GM12878 (cell line): ENCODE results near the gene GTPBP6. TPM values are rescaled to one million over a fixed set of nuclear protein-coding genes. Genes with fewer than 3 reads are reported as not detected.

Experiments used
- ATAC-seq: fragments of 200-7000 bp; cut with Tn5 transposase; 3 replicates; pipeline ENCODE4 v1.9.1; 2020; ENCODE audit warnings: mild to moderate bottlenecking, moderate library complexity
- BruUV-seq: library from RNA; stranded (reverse); fragments of 400-500 nt; replicated peaks from 2 replicates; lab custom pipeline; 2021; lab: Mats Ljungman, UMichigan
- CTCF ChIA-PET: fragments of 300-600 bp; sonication (Branson Sonifier 250); formaldehyde crosslinking; extraction: SDS; loops from one replicate; lab custom pipeline; 2021; ENCODE audit warnings: inconsistent platforms; lab: Yijun Ruan, JAX
- POLR2A ChIA-PET: fragments of 350-600 bp; formaldehyde crosslinking; extraction: SDS; loops from one replicate; lab custom pipeline; 2021; ENCODE audit warnings: inconsistent platforms; lab: Charles Lee
- RAD21 ChIA-PET: fragments of 300-600 bp; sonication (Branson Sonifier 250); formaldehyde crosslinking; loops from one replicate; lab custom pipeline; 2023; ENCODE audit warnings: antibody characterized with exemption; ENCODE audit not compliant: unreplicated experiment; lab: Charles Lee
- SMC1A ChIA-PET: fragments of 300-600 bp; sonication (Branson Sonifier 250); formaldehyde crosslinking; loops from one replicate; lab custom pipeline; 2023; ENCODE audit not compliant: unreplicated experiment, uncharacterized antibody; lab: Charles Lee
- DNase-seq: peaks from one replicate; pipeline ENCODE4 v3.0.0-alpha.2; 2011; ENCODE audit warnings: low read depth, low spot score
- FAIRE-seq: peaks from 3 replicates; lab custom pipeline; 2011; peaks lifted over from hg19 to GRCh38; lab: Jason Lieb, UNC
- H2AFZ ChIP-seq: 2 replicates; pipeline ENCODE4 v1.6.0; 2011; ENCODE audit warnings: low read depth, low read length, control low read depth; ENCODE audit not compliant: control insufficient read depth
- H3K27ac ChIP-seq: 2 replicates; pipeline ENCODE4 v1.5.1; 2011; ENCODE audit warnings: control low read depth; ENCODE audit not compliant: control insufficient read depth, insufficient read depth
- H3K27me3 ChIP-seq, 2 experiments: replicated peaks in 1 of 2; 2 replicates each; pipeline versions ENCODE4 v1.6.0 to v1.6.1; 2011; ENCODE audit warnings: low read length in 1 of 2; ENCODE audit not compliant: control insufficient read depth in 2 of 2, insufficient read depth in 2 of 2
- H3K36me3 ChIP-seq, 2 experiments: 2 replicates each; pipeline ENCODE4 v1.5.1; 2011; ENCODE audit warnings: low read length in 1 of 2; ENCODE audit not compliant: control insufficient read depth in 2 of 2, insufficient read depth in 2 of 2
- H3K4me1 ChIP-seq: 2 replicates; pipeline ENCODE4 v1.6.1; 2011; ENCODE audit warnings: mild to moderate bottlenecking, low read length, moderate library complexity, mixed read lengths; ENCODE audit not compliant: control insufficient read depth, insufficient read depth
- H3K4me2 ChIP-seq: 2 replicates; pipeline ENCODE4 v1.6.0; 2011; ENCODE audit warnings: control low read depth; ENCODE audit not compliant: control insufficient read depth, insufficient read depth
- H3K4me3 ChIP-seq: fragments of 200-600 bp; sonication (generic); 2 replicates; pipeline ENCODE4 v1.5.1; 2016
- H3K79me2 ChIP-seq: 2 replicates; pipeline ENCODE4 v1.6.0; 2011; ENCODE audit warnings: low read length; ENCODE audit not compliant: control insufficient read depth, insufficient read depth
- H3K9ac ChIP-seq: 2 replicates; pipeline ENCODE4 v1.8.0; 2011; ENCODE audit warnings: low read length, control low read depth, mixed read lengths; ENCODE audit not compliant: control insufficient read depth, insufficient read depth
- H3K9me3 ChIP-seq: replicated peaks from 3 replicates; pipeline ENCODE4 v1.5.1; 2011; ENCODE audit warnings: mild to moderate bottlenecking, low read length; ENCODE audit not compliant: control insufficient read depth, insufficient read depth
- H4K20me1 ChIP-seq: 2 replicates; pipeline ENCODE4 v1.6.0; 2011; ENCODE audit not compliant: control insufficient read depth, insufficient read depth
- BCLAF1 ChIP-seq: fragments of 450-650 bp; IDR thresholded peaks from 2 replicates; pipeline ENCODE4 v1.6.1; 2017; ENCODE audit warnings: antibody characterized with exemption, mild to moderate bottlenecking, moderate library complexity
- CTCF ChIP-seq, 3 experiments: IDR thresholded peaks in 2 of 3; conservative IDR thresholded peaks in 1 of 3; 2 replicates each; pipeline ENCODE4 v1.5.1; 2011; ENCODE audit warnings: low read depth in 3 of 3, low read length in 3 of 3, mild to moderate bottlenecking in 3 of 3, control low read depth in 2 of 3, moderate library complexity in 2 of 3, inconsistent platforms in 1 of 3, mixed read lengths in 1 of 3; ENCODE audit not compliant: control insufficient read depth in 2 of 3, insufficient read depth in 1 of 3; ENCODE audit errors: extremely low read depth in 1 of 3
- NFIC ChIP-seq: IDR thresholded peaks from 2 replicates; pipeline ENCODE4 v1.6.1; 2012; ENCODE audit warnings: low read depth, mild to moderate bottlenecking, inconsistent platforms, low read length, moderate library complexity
- POLR2A ChIP-seq: IDR thresholded peaks from 2 replicates; pipeline ENCODE4 v1.6.1; 2011; ENCODE audit warnings: low read depth, mild to moderate bottlenecking, low read length
- WGBS: methylation state at CpG from one replicate; pipeline ENCODE4 v1.1.6; 2016; ENCODE audit warnings: low lambda C conversion rate; ENCODE audit not compliant: insufficient replicate concordance, insufficient coverage; ENCODE audit errors: missing lambda C conversion rate; 5-methylcytosine and 5-hydroxymethylcytosine counted together
- in situ Hi-C: fragments of 300-500 bp; cut with MboI; formaldehyde crosslinking; loops from 9 replicates; pipeline ENCODE4 v1.14.3; 2018; ENCODE audit warnings: mixed read lengths
- intact Hi-C: fragments of 100-400 bp; cut with micrococcal nuclease; formaldehyde crosslinking; loops from one replicate; pipeline ENCODE4 v1.14.2; 2022; ENCODE audit not compliant: unreplicated experiment
- polyA plus RNA-seq, 11 experiments: library from polyadenylated mRNA; depleted of rRNA in 4 of 11; unstranded in 6 of 11; stranded (reverse) in 5 of 11; fragments of >200 nt; fragmentation: Nextera tagmentation in 4 of 11; fragmentation: Illumina TruSeq in 1 of 11; extraction: Ambion mirVana in 4 of 11; extraction: Trizol in 1 of 11; gene quantifications; 1 replicate in 1 of 11; 2 replicates in 10 of 11; pipeline versions ENCODE4 v1.2.1 to v1.2.3, GENCODE V29; 2011 to 2016; ENCODE audit warnings: inconsistent platforms in 2 of 11, missing spikeins in 2 of 11, low read depth in 1 of 11
- total RNA-seq, 4 experiments: library from RNA; depleted of rRNA in 3 of 4; stranded (reverse); fragments of >200 nt in 3 of 4; fragmentation: Illumina TruSeq in 1 of 4; extraction: Trizol in 1 of 4; gene quantifications; 2 replicates each; pipeline versions ENCODE4 v1.2.1 to v1.2.3, GENCODE V29; 2013 to 2021

The GTPBP6 gene
- total and polyA plus RNA-seq, 10 of the 15 experiments (the other 5 are each of a cell fraction or from before 2014, with no cell fraction given) = 0.31 to 71.0 (median 21.1) TPM

GRCh38 chrX:307261-308111 lies 11.1 kb downstream of the GTPBP6 start:
- Histone ChIP-seq H3K9me3 (peaks cover 2% of the 10 kb centered on the region; the same call in 1 of the 3 replicates), H3K79me2 (no peaks in the 10 kb centered on the region), H3K36me3 (peaks cover 15 to 23% of the 10 kb centered on the region in 2 experiments), H3K4me2 (no peak overlapping the region), H3K4me3 (no peak overlapping the region), H2AFZ (no peak overlapping the region), H3K27me3 (no peaks in the 10 kb centered on the region), H3K9ac (no peak overlapping the region), H3K27ac (no peak overlapping the region), H3K4me1 (no peaks in the 10 kb centered on the region), H4K20me1 (no peaks in the 10 kb centered on the region)
- 98% methylated on average over 48 of the region's 58 CpGs for WGBS
- intact Hi-C loops (no loop called here), in situ Hi-C loops (no loop called here)
- no peak for DNase-seq
- BruUV-seq = no TSS peak
- ChIA-PET RAD21 (no interaction called here), CTCF (no interaction called here), POLR2A (no interaction called here), SMC1A (no interaction called here)
- FAIRE-seq = no peak
- TF ChIP-seq BCLAF1 = no peak
- TF ChIP-seq CTCF (IDR thresholded peaks at IDR 0.05 in 2 of 3, conservative IDR thresholded peaks at IDR 0.05 in 1 of 3; ENCODE audit: control insufficient read depth in 2 of 3, extremely low read depth in 1 of 3, insufficient read depth in 1 of 3, low read depth in 3 of 3, low read length in 3 of 3) = 0 out of 6 replicates have a peak, but pooled peaks of 1 of the 3 experiments have one; percentile 6
- TF ChIP-seq POLR2A = peak; percentile 32; the same call in 1 of the 2 replicates
- TF ChIP-seq NFIC = no peak
- peak; percentile 8; the same call in 1 of the 3 replicates for ATAC-seq
